ENCODE measurements around the gene TRABD2B. TPM values are rescaled to one million over a fixed set of nuclear protein-coding genes. Genes with fewer than 3 reads are reported as not detected.

TRABD2B gene
- total RNA-seq, 1 experiment from 2014 or later, result not detected

DNA sequence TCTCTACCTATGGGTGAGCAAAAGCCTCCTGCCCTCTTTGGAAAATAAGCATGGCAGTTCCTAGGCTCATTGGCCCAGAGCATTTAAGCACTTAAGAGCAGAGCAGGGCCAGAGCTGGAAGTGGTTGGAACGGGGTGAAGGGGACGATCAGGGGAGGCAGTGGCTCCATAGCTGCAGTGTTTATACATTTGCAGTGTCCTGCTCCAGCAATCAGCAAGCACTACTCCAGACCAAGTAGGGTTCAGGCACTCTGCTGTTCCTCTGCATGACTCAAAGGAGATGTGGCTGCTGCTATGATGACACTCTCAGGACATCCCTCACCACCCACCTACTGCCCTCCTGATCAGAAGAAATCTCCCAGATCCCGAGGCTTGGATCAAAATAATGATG lies 55.0 kb downstream of the TRABD2B start:
- no peak for DNase-seq (ENCODE audit: low spot score)
- POLR2A ChIA-PET (ENCODE audit: low non-redundant PET), result no interaction called here
- Histone ChIP-seq H3K36me3 (ENCODE audit: insufficient read depth, low read length, poor library complexity, severe bottlenecking) (no peaks in the 10 kb centered on the region), H3K27ac (ENCODE audit: low read depth, low read length, poor library complexity, severe bottlenecking) (no peak overlapping the region), H3K4me1 (ENCODE audit: insufficient read depth, low read length, poor library complexity, severe bottlenecking) (no peaks in the 10 kb centered on the region), H3K27me3 (replicated peaks; ENCODE audit: insufficient read depth, low read depth, low read length, poor library complexity) (peaks cover 39% of the 10 kb centered on the region), H3K9me3 (ENCODE audit: low read depth, low read length, poor library complexity, severe bottlenecking) (no peaks in the 10 kb centered on the region), H3K4me3 (ENCODE audit: low read depth, low read length, poor library complexity, severe bottlenecking) (no peak overlapping the region)
- CTCF ChIA-PET, result no interaction called here
- intact Hi-C loops (cut with micrococcal nuclease; ENCODE audit: unreplicated experiment), result no loop called here
- BruUV-seq (replicated peaks), result no TSS peak
- no peak for TF ChIP-seq EZH2 (IDR thresholded peaks at IDR 0.05; ENCODE audit: borderline replicate concordance, low read depth, low read length, poor library complexity, severe bottlenecking)
- TF ChIP-seq, protein P1, sequence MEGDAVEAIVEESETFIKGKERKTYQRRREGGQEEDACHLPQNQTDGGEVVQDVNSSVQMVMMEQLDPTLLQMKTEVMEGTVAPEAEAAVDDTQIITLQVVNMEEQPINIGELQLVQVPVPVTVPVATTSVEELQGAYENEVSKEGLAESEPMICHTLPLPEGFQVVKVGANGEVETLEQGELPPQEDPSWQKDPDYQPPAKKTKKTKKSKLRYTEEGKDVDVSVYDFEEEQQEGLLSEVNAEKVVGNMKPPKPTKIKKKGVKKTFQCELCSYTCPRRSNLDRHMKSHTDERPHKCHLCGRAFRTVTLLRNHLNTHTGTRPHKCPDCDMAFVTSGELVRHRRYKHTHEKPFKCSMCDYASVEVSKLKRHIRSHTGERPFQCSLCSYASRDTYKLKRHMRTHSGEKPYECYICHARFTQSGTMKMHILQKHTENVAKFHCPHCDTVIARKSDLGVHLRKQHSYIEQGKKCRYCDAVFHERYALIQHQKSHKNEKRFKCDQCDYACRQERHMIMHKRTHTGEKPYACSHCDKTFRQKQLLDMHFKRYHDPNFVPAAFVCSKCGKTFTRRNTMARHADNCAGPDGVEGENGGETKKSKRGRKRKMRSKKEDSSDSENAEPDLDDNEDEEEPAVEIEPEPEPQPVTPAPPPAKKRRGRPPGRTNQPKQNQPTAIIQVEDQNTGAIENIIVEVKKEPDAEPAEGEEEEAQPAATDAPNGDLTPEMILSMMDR (conservative IDR thresholded peaks at IDR 0.05; ENCODE audit: low read depth, low read length), result no peak

DNA sequence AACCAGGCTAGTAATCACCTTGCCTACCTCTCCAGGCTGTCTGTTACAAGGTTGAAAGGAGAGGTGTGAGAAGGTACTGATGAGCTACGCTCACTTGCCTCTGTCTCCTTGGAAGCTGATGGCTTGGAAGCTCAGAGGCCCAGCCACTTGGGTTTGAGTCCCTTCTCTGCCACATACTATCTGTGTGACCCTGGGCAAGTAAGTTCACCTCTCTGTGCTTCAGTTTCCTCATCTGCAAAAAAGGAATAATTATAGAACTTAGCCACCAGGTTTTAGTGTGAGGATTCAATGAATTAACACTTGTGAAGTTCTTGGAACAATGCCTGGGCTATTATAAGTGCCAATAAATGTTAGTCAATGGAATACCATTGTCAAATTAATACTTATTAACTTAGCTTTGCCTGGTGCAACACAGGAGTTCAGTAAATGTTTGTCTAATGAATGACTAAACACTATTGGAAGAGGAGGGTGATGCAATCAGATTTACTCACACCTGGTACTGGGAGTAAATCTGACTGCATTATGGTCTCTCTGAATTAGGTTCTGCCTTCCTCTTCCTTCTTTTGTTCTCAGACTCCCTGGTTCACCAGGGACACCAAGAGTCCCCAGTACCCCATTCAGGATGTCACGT lies 55.5 kb downstream of the TRABD2B start:
- Histone ChIP-seq H3K27me3 (replicated peaks; ENCODE audit: insufficient read depth, low read depth, low read length, poor library complexity) (peaks cover 39% of the 10 kb centered on the region), H3K4me3 (ENCODE audit: low read depth, low read length, poor library complexity, severe bottlenecking) (no peak overlapping the region), H3K36me3 (ENCODE audit: insufficient read depth, low read length, poor library complexity, severe bottlenecking) (no peaks in the 10 kb centered on the region), H3K4me1 (ENCODE audit: insufficient read depth, low read length, poor library complexity, severe bottlenecking) (no peaks in the 10 kb centered on the region), H3K9me3 (ENCODE audit: low read depth, low read length, poor library complexity, severe bottlenecking) (no peaks in the 10 kb centered on the region), H3K27ac (ENCODE audit: low read depth, low read length, poor library complexity, severe bottlenecking) (no peak overlapping the region)
- ChIA-PET CTCF (no interaction called here), POLR2A (ENCODE audit: low non-redundant PET) (interaction anchor here (0.5 kb wide), 1 partner anchor 63 kb away, joined by 6 read pairs; no protein-coding TSS in a partner anchor)
- intact Hi-C loops (cut with micrococcal nuclease; ENCODE audit: unreplicated experiment), result no loop called here
- no peak for DNase-seq (ENCODE audit: low spot score)
- TF ChIP-seq, protein P1 (conservative IDR thresholded peaks at IDR 0.05; ENCODE audit: low read depth, low read length), result no peak
- no peak for TF ChIP-seq EZH2 (IDR thresholded peaks at IDR 0.05; ENCODE audit: borderline replicate concordance, low read depth, low read length, poor library complexity, severe bottlenecking)
- BruUV-seq (replicated peaks), result no TSS peak

DNA sequence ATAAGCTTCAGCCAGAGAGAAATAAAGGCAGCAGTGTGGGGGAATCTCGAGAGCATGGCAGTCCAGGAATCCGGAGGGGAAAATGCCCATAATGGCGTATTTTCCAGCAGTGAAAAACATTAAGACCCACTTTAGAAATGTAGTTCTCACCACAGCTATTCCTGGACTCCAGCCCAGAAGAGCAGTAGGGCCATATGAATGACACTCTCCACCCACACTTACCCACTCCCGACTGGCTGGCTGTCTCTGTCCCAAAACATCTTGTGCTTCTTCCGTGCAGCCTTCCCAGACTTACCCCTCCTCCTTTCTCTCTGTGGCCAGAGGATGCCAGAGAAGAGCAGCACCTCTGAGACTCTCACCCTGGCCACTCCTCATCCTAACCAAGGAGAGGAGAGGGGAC lies 56.4 kb downstream of the TRABD2B start:
- ChIA-PET CTCF (no interaction called here), POLR2A (ENCODE audit: low non-redundant PET) (no interaction called here)
- Histone ChIP-seq H3K9me3 (ENCODE audit: low read depth, low read length, poor library complexity, severe bottlenecking) (no peaks in the 10 kb centered on the region), H3K36me3 (ENCODE audit: insufficient read depth, low read length, poor library complexity, severe bottlenecking) (no peaks in the 10 kb centered on the region), H3K4me3 (ENCODE audit: low read depth, low read length, poor library complexity, severe bottlenecking) (no peak overlapping the region), H3K27me3 (replicated peaks; ENCODE audit: insufficient read depth, low read depth, low read length, poor library complexity) (peaks cover 35% of the 10 kb centered on the region), H3K4me1 (ENCODE audit: insufficient read depth, low read length, poor library complexity, severe bottlenecking) (no peaks in the 10 kb centered on the region), H3K27ac (ENCODE audit: low read depth, low read length, poor library complexity, severe bottlenecking) (no peak overlapping the region)
- no peak for DNase-seq (ENCODE audit: low spot score)
- intact Hi-C loops (cut with micrococcal nuclease; ENCODE audit: unreplicated experiment), result no loop called here
- no TSS peak for BruUV-seq (replicated peaks)
- TF ChIP-seq, protein P1 (conservative IDR thresholded peaks at IDR 0.05; ENCODE audit: low read depth, low read length), result no peak
- TF ChIP-seq EZH2 (IDR thresholded peaks at IDR 0.05; ENCODE audit: borderline replicate concordance, low read depth, low read length, poor library complexity, severe bottlenecking), result no peak

Data from A673 (cell line).